ENCODE data around the gene SLCO6A1.

Gene SLCO6A1

DNA sequence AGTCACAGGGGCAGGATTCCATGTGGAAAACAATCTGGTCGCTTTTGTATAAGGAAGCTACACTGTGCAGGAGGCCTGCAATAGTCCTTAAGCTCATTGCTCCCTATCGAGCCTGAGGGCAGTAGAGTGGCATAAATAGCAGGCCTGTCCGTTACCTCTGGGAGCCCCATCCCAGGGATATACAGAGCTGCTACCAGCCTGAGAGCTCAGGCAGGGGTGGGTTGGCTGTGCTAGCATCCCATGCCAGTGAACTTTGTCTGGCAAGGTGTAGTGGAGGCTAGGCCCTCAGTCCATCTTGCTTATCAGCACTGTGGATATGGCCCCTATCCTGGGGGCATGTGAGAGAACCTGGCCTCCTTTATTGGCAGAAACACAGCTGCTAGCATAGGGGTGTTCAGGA lies 47.7 kb downstream of the SLCO6A1 start:
- no peak for DNase-seq

DNA sequence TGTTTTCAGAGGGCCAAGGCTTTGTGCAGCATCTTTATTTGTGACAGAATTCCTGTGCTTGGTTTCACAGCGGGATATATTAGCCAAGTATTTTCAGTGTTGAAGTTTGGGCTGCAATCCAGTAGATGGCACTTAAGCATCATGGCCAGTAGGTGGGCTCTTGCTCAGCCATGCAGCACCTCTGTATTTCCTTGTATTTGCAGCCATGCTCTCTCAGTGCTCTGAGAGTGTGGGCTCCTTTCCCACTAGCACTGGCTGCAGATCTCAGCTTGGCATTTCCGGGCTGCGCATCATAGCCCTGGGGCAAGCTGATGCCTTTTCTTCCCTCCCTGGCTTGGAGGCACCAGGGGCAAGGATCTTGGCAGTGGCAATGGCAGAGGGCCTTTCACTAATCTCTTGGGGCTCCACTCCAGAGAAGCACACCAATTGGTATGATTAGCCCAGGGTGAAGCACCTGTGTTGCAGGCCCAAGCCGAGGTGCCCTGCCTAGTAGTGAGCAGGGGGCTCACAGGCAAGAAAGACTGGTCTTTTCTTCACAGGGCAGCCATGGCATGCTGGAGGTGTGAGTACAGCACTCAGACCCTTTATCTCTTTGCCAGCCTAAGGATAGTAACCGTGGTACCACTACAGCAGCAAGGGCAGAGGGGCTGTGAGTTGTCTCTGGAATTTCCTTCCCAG lies 48.3 kb downstream of the SLCO6A1 start:
- no peak for DNase-seq

DNA sequence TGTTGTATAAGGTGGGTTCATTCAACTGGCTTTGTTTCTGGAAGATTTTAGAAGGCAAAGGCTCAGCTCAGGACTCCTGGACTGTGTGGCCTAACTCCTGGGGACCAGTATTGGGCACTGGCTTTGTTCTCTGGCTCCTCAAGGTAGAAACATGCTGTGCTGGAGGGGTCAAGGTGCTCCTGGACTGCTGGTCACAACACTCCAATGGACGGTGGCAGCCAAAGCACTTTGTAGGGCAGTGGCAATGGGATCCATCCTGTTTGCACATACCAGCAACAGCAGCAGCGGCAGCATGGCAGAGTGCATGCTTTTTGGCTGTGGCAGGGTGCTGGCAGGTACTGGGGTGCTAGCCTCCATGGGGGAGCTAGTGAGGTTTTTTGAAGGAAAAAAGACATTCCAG lies 65.3 kb downstream of the SLCO6A1 start:
- DNase-seq = no peak

DNA sequence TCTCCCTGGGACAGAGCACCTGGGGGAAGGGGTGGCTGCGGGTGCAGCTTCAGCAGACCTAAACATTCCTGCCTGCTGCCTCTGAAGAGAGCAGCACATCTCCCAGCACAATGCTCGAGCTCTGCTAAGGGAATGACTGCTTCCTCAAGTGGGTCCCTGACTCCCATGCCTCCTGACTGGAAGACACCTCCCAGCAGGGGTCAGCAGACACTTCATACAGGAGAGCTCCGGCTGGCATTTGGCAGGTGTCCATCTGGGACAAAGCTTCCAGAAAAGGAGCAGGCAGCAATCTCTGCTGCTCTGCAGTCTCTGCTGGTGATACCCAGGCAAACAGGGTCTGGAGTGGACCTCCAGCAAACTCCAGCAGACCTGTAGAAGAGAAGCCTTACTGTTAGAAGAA lies 77.2 kb downstream of the SLCO6A1 start:
- DNase-seq = no peak

DNA sequence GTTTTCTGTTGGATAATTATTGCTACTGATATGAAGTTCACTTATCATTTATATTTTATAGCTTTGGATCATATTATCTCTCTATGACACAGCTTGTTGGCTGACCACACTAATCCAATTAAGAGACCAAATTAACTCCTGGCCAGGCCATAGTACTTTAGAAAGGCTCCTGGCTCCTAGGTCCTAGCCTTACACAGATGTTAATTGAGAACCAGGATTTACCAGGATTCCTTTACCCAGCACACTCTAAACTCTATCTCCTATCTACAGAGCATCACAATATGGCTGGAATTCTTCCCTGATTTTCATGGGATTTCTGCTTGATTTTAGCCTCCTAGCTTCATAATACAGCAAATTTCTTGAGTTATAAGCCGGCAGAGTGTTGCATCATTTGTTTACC lies 80.3 kb downstream of the SLCO6A1 start:
- DNase-seq = no peak

DNA sequence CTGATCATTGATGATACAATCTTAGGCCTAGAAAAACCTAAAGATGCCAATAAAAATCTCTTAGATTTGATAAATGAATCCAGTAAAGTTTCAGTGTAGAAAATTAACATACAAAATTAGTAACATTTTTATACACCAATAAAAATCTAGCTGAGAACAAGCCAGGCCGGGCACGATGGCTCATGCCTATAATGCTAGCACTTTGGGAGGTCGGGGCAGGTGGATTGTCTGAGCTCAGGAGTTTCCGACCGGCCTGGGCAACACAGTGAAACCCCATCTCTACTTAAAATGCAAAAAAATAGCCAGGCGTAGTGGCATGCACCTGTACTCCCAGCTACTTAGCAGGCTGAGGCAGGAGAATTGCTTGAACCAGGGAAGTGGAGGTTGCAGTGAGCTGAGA lies 84.4 kb downstream of the SLCO6A1 start:
- DNase-seq = no peak

DNA sequence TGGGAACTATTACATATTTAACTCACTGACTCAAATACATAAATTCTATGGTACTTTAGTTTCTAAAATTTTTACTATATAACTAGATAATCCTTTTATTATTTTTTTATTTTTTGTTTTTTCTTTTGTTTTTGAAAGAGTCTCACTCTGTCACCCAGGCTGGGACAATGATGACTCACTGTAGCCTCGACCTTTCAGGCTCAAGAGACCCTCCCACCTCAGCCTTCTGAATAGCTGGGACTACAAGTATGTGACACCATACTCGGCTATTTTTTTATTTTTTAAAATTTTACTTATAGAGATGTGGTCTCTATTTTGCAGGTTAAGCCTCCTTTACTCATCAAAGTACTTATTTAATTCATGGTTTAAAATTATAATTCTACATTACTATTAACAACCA lies 110.6 kb downstream of the SLCO6A1 start:
- DNase-seq = no peak

DNA sequence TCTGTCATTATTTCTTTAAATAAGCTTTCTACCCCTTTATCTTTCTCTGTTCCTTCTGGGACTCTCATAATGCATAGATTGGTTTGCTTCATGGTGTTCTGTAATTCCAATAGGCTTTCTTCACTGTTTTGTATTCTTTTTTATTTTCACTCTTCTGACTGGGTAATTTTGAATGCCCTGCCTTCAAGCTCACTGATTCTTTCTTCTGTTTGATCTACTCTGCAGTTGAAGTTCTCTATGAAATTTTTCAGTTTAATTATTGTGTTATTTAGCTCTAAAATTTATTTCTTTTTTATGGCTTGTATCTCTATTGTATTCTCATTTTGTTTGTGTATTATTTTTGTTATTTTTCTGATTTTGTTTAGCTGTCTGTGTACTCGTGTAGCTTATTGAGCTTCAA lies 113.4 kb downstream of the SLCO6A1 start:
- DNase-seq = no peak

DNA sequence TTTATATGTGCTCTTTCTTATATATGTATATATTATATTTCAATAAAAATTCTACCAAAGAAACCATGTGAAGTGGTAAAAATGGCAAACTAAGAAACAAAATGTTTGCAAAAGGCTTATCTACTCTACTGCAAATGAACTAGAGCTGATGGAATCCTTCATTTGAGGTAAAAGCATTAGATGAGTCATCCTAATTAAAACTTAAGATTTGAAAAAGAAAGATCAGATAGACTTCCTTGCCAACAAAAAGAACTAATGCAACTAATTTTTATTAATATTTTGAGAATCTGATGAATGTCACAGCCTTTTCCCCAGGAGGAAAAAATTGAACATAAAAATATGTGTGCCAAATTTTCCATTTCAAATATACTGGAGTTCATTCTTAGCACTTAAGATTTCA lies 118.6 kb downstream of the SLCO6A1 start:
- no peak for DNase-seq

DNA sequence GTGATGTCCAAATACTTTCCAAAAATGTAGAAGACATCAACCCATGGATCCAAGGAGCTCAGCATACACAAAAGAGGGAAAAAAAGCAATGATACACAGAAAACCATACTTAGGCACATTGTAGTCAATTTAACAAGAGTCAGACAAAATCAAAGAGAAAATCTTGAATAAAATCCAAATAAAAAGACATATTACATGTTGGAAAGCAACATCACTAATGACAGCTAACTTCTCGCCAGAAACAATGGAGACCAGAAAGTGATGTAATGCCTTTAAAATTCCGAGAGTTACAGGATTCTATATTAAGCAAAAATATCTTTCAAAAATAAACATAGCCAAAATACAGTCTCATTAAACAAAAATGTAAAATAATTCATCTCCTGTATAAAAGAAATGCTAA lies 122.9 kb downstream of the SLCO6A1 start:
- DNase-seq = no peak

DNA sequence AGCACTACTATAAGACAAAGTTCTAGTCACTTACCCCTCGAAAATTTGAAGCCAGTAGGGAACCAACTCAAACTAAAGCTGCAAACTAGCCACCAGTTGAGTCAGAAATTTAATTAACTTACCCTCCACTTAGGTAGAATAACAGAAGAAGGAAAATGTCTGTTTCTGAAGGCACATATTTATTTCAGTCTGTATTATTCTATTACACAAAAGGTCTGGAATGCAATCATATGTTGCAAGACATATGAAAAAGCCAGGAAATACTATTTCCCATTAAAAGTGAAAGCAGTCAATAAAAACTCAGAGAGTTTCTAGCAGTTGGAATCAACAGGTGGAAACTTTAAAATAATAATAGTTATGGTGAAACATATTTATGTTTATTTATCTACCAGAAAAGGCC lies 123.5 kb downstream of the SLCO6A1 start:
- DNase-seq = no peak

DNA sequence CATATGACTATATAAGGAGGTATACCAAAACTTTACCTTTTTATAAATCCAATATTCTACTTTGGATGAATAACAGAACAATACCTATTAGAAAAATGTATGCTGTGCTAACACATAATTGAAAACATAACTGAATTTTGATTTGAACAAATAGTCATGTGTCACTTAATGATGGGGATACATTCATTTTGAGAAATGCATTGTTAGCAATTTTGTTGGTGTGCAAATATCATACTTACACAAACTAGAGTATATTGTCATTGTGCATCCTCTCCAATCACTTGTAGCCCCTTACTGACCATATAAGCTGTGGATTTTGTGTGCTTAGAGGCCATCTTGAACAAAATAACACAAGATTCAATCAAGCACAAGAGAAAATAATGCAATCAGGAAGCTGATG lies 130.4 kb downstream of the SLCO6A1 start:
- DNase-seq = no peak

DNA sequence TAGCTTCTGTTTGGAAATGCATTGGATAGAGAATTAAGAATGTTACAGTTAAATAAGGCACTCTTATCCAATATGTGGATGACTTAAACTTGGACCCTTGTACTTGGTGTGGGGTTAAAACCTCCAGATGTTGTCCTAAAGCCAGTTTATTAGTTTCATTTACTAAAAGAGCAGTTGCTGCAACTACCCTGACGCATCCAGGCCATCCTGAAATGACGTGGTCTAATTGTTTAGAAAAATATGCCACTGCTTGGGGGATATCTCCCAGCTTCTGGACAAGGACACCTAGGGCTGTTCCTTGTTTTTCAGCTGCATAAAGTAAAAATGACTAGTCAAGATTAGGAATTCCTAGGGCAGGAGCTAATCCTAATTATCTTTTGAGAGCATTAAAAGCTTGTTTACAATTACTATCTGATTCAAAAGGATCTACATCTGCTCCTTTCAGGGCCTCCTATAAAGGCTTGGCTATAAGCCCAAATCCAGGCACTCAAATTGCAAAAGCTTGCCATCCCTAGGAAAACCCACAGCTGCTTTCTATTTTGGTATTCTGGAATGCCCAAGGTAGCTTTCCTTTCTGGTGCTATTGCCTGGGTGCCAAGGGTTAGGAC lies 157.0 kb downstream of the SLCO6A1 start:
- DNase-seq = no peak

DNA sequence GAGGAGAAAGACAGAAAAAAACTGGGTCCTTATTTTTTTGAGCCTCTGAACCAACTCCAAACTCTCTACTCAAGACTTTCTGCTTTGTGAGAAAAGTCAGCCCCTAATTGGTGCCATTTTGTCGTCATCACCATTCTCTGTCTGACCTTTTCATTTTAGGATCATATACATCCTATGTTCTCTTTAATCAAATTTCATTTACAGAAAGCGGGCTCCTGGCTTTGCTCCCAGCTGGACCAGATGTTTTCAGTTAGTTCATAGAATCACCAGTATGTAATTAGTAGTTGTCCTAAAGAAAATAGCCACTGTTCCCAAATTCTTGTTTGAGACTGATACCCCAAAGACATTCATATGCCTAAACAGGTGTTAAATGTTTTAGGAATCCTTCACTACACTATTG lies 174.1 kb downstream of the SLCO6A1 start:
- DNase-seq = no peak

Data from 8988T (cell line).